AG10803 (cell line): Measurements from ENCODE around the gene LSM10.
A peak's percentile ranks its signal among the peaks of the same experiment; 100 is the strongest.

Experiments
- DNase-seq: peaks from one replicate; pipeline ENCODE4 v3.0.0; 2010; ENCODE audit warnings: low read depth
- H3K4me3 ChIP-seq: 2 replicates; pipeline ENCODE4 v1.5.1; 2011; ENCODE audit warnings: mild to moderate bottlenecking, low read length, control low read depth
- TF ChIP-seq, protein P1 (sequence below): conservative IDR thresholded peaks from 2 replicates; pipeline ENCODE4 v1.5.1; 2011; ENCODE audit warnings: mild to moderate bottlenecking, low read length, control low read depth, inconsistent platforms

LSM10 gene

GRCh38 chr1:36411674-36412648 lies 14.3 kb upstream of the LSM10 start:
- no peak overlapping the region for H3K4me3 ChIP-seq
- TF ChIP-seq, protein P1, sequence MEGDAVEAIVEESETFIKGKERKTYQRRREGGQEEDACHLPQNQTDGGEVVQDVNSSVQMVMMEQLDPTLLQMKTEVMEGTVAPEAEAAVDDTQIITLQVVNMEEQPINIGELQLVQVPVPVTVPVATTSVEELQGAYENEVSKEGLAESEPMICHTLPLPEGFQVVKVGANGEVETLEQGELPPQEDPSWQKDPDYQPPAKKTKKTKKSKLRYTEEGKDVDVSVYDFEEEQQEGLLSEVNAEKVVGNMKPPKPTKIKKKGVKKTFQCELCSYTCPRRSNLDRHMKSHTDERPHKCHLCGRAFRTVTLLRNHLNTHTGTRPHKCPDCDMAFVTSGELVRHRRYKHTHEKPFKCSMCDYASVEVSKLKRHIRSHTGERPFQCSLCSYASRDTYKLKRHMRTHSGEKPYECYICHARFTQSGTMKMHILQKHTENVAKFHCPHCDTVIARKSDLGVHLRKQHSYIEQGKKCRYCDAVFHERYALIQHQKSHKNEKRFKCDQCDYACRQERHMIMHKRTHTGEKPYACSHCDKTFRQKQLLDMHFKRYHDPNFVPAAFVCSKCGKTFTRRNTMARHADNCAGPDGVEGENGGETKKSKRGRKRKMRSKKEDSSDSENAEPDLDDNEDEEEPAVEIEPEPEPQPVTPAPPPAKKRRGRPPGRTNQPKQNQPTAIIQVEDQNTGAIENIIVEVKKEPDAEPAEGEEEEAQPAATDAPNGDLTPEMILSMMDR = no peak
- DNase-seq = peak; percentile 8

- TF ChIP-seq, protein P1 = no peak
- H3K4me3 ChIP-seq = no peak overlapping the region
- peak; percentile 60 for DNase-seq
Observed at GRCh38 chr1:36408479-36408878, 10.8 kb upstream of the LSM10 start.

- H3K4me3 ChIP-seq = no peak overlapping the region
- DNase-seq = no peak
- TF ChIP-seq, protein P1 = no peak
Observed at GRCh38 chr1:36406440-36406839, 8.7 kb upstream of the LSM10 start.

- TF ChIP-seq, protein P1 = no peak
- DNase-seq = no peak
- no peak overlapping the region for H3K4me3 ChIP-seq
Observed at GRCh38 chr1:36402504-36402890, 4.8 kb upstream of the LSM10 start.

- TF ChIP-seq, protein P1 = no peak
- no peak for DNase-seq
- peak overlapping the region; percentile 59 for H3K4me3 ChIP-seq
Observed at GRCh38 chr1:36401602-36402503, 4.1 kb upstream of the LSM10 start.

- H3K4me3 ChIP-seq = peak overlapping the region; percentile 59
- TF ChIP-seq, protein P1 = peak; percentile 13; the same call in 1 of the 2 replicates
- peak; percentile 84 for DNase-seq
Observed at GRCh38 chr1:36400825-36401601, 3.3 kb upstream of the LSM10 start.
